ENCODE results near the gene HSPBP1.
"Not testable (repeated sequence)": the region's sequence is repeated elsewhere in the genome, so short reads cannot be mapped to it uniquely, and the experiment has no call there.

Gene HSPBP1, protein sequence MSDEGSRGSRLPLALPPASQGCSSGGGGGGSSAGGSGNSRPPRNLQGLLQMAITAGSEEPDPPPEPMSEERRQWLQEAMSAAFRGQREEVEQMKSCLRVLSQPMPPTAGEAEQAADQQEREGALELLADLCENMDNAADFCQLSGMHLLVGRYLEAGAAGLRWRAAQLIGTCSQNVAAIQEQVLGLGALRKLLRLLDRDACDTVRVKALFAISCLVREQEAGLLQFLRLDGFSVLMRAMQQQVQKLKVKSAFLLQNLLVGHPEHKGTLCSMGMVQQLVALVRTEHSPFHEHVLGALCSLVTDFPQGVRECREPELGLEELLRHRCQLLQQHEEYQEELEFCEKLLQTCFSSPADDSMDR

DNA sequence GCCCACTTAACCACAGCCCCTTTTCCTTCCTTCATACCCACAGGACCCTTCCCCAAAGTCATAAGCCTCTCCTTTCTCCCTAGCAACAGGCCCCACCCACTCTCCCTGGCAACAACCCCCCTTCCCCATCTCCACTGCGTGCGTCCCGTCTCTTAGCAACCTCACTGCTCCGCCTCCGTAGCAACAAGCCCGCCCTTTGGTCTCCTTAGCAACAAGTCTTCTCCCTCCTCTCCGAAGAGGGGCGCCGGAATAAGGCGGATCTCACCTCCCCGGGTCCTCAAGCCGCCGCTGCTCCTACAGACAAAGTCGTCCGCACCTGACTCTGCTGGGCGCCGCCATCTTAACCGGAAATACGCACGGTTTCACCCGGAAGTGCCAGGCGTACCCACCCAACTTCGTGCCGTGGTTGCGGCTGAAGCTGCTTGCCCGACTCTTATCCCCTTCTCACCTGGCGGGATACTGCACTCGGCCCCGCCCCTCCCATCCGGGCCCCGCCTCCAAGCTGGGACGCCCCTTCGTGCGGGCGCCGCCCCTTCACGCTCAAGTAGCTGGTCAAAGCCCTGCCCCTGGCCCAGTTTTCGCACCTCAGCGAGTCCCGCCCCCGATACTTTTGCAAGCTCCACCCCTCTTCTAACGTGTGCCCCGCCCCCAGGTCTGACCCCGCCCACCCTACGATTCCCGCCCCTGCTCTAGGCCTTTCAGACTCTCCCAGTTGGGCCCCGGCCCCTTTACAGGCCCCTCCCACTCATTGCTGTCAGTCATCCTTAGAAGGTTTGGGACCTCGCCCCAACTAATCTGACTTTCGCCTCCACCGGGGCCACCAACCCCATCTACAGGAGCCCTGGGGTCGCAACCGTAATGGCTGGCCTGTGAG, at the start of gene HSPBP1:
Gene HSPBP1, minus strand, starts transcription at position 341 of the 874 bp plus-strand sequence. CDS start 502 bp downstream, outside the sequence.
- TF ChIP-seq, protein P1, sequence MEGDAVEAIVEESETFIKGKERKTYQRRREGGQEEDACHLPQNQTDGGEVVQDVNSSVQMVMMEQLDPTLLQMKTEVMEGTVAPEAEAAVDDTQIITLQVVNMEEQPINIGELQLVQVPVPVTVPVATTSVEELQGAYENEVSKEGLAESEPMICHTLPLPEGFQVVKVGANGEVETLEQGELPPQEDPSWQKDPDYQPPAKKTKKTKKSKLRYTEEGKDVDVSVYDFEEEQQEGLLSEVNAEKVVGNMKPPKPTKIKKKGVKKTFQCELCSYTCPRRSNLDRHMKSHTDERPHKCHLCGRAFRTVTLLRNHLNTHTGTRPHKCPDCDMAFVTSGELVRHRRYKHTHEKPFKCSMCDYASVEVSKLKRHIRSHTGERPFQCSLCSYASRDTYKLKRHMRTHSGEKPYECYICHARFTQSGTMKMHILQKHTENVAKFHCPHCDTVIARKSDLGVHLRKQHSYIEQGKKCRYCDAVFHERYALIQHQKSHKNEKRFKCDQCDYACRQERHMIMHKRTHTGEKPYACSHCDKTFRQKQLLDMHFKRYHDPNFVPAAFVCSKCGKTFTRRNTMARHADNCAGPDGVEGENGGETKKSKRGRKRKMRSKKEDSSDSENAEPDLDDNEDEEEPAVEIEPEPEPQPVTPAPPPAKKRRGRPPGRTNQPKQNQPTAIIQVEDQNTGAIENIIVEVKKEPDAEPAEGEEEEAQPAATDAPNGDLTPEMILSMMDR (IDR thresholded peaks at IDR 0.05; ENCODE audit: low read length, missing control alignments), result no peak
- peak within 1 kb of the TSS; percentile 91 for H3K4me3 ChIP-seq (replicated peaks; ENCODE audit: low read depth, low read length)
- peak; percentile 95 for DNase-seq (ENCODE audit: low read depth)

DNA sequence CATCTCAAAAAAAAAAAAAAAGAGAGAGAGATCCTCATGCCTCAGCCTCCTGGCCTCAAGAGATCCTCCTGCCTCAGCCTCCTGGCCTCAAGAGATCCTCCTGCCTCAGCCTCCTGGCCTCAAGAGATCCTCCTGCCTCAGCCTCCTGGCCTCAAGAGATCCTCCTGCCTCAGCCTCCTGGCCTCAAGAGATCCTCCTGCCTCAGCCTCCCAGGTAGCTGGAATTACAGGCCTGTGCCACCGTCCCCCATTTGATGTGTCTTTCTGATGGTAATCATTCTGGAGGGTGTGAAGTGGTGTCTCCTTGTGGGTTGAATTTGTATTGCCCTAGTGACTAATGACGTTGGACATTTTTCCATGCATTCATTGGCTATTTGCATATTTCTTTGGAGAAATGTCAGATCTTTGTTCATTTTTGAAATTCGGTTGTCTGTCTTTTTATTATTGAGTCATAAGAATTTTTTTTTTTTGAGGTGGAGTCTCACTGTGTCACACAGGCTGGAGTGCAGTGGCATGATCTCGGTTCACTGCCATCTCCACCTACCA, 48.9 kb upstream of the HSPBP1 start:
- not testable (repeated sequence) for DNase-seq (ENCODE audit: low read depth); H3K4me3 ChIP-seq (replicated peaks; ENCODE audit: low read depth, low read length)

DNA sequence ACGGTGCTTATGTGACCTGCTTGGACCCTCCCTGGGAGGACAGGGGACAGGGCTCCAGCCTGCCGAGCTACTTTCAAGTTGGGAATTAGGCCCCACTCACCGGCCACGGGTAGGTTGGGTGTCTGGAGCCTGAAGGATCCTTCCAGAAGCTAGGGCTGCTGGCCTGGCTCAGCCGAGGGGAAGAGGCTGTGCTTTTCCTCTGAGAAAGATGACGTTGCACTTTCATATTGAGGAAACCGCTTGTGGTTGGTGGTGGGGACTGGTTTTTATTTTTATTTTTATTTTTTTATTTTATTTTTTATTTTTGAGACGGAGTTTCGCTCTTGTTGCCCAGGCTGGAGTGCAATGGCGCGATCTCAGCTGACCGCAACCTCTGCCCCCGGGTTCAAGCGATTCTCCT, 45.3 kb upstream of the HSPBP1 start, which contains the start of gene TMEM150B:
Gene TMEM150B, minus strand, starts transcription at position 170 of the 400 bp plus-strand sequence. CDS start 4,305 bp downstream, outside the sequence.
- no peak within 1 kb of the TSS for H3K4me3 ChIP-seq (replicated peaks; ENCODE audit: low read depth, low read length)
- TF ChIP-seq, protein P1 (IDR thresholded peaks at IDR 0.05; ENCODE audit: low read length, missing control alignments), result no peak
- DNase-seq (ENCODE audit: low read depth), result no peak

DNA sequence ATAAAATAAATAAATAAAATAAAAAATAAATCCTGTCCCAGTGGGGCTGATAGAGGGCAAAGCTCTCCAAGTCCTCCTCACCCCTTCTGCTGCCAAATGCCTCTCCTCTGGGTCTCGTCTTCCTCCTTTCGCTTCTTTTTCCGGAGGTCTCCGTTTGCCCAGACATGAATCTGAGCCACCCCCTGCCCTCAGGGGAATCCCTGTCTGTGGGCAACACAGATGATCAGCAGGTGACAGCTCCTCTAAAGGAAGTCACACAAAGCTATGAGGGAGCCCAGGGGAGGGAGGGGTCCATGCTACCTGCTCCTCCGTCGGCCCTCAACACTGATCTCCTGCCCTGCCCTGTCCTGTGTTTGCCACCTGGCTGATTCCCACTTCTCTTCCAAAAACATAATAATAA, 44.8 kb upstream of the HSPBP1 start:
- TF ChIP-seq, protein P1 (IDR thresholded peaks at IDR 0.05; ENCODE audit: low read length, missing control alignments), result no peak
- DNase-seq (ENCODE audit: low read depth), result no peak
- no peak overlapping the region for H3K4me3 ChIP-seq (replicated peaks; ENCODE audit: low read depth, low read length)

DNA sequence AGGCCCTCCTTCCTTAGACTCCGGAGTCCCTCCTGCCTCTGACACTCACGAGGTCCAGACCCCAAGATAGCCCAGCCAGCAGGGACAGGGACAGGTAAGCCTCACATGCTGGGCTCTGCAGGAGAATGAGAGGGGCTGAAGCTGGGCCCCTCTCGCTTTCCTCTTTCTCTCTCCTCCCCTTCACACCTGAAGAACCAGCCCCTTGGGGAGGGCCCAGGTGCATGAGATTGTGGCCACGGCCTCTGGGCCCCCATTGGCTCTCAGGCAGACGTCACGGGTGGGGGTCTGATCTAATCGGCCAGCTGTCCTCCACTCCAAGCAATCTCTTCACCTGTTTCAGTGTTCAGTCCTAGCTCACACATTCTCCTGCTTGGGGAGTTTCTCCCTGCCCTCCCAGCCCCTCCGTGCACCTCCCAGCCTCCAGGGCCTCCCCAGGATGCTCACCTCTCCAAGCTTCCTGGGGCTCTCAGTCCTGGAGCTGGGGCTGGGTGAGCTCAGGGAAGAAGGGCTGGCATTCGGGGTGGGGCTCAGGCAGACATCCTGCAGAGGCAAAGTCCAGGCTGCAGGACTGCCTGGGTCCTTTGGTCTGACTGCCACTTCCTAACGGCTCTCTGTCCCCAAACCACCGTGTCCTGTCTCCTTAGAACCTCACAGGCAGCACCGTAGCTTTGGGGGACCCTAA, 42.4 kb upstream of the HSPBP1 start:
- H3K4me3 ChIP-seq (replicated peaks; ENCODE audit: low read depth, low read length), result no peak overlapping the region
- TF ChIP-seq, protein P1 (IDR thresholded peaks at IDR 0.05; ENCODE audit: low read length, missing control alignments), result no peak
- no peak for DNase-seq (ENCODE audit: low read depth)

DNA sequence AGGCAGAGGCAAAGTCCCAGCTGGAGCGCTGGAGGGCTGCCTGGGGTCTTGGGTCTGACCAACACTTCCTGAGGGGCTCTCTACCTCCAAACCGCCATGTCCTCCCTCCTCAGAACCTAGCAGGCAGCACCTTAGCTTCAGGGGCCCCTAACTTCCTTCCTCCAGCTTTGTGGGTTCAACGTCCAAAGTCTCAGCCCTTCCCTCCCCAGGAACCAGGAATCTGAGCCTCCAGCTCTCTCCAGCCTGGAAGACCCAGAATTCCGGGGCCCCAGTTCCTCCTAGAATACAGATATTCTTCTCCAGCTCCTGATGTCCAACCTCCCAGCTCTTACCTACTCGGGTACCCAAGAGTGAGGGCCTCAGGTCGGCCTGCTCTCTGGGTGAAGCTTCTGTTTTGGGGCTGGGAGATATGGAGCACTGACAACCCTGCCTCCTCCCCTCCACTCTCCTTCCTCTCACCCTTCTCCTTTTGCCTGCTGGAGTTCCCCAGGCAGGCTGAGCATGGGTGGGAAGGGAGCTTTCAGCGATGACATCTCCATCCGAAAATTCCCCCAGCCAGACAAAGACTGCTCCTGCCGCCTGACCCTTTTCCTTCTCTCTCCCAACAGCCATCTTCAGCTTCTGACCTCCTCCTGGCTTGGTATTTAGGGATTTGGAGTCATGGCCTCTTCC, 41.7 kb upstream of the HSPBP1 start:
- no peak overlapping the region for H3K4me3 ChIP-seq (replicated peaks; ENCODE audit: low read depth, low read length)
- DNase-seq (ENCODE audit: low read depth), result no peak
- TF ChIP-seq, protein P1 (IDR thresholded peaks at IDR 0.05; ENCODE audit: low read length, missing control alignments), result no peak

All from fibroblast of pulmonary artery (primary cell).